Right lobe of liver (tissue), 6 donors: ENCODE measurements around the gene MARCHF4. TPM values are rescaled to one million over a fixed set of nuclear protein-coding genes. Genes with fewer than 3 reads are reported as not detected.

ENCODE experiments used
- ATAC-seq, 4 donors: fragments of 200-7000 bp; cut with Tn5 transposase; one replicate each; pipeline ENCODE4 v1.9.1; 2020; ENCODE audit warnings: mild to moderate bottlenecking in 4 of 4, moderate library complexity in 4 of 4
- DNase-seq, 3 donors: peaks; one replicate each; pipeline ENCODE4 v3.0.0-alpha.2; 2020
- H3K27ac ChIP-seq, 3 donors: fragments of 200-600 bp; one replicate each; pipeline ENCODE4 v1.8.0; 2022
- H3K27me3 ChIP-seq, 2 donors: fragments of 200-600 bp; one replicate each; pipeline ENCODE4 v1.8.0; 2022
- H3K36me3 ChIP-seq, 4 donors: fragments of 200-600 bp; sonication (generic) in 1 of 4; one replicate each; pipeline versions ENCODE4 v1.5.1 to v1.8.0; 2017 to 2022; ENCODE audit warnings: control low read depth in 1 of 4
- H3K4me1 ChIP-seq, 4 donors: fragments of 200-600 bp; sonication (generic) in 1 of 4; one replicate each; pipeline versions ENCODE4 v1.5.1 to v1.8.0; 2017 to 2022; ENCODE audit warnings: control low read depth in 1 of 4
- H3K4me3 ChIP-seq, 3 donors: fragments of 200-600 bp; one replicate each; pipeline ENCODE4 v1.8.0; 2022
- H3K9me3 ChIP-seq, 4 donors: fragments of 200-600 bp; sonication (generic) in 1 of 4; one replicate each; pipeline versions ENCODE4 v1.5.1 to v1.8.0; 2017 to 2022; ENCODE audit warnings: control low read depth in 1 of 4
- CTCF ChIP-seq, 4 donors: fragments of 200-600 bp in 3 of 4; fragments of 450-650 bp in 1 of 4; IDR thresholded peaks; one replicate each; pipeline versions ENCODE4 v1.5.1 to v1.8.0; 2016 to 2022; ENCODE audit warnings: antibody characterized with exemption in 4 of 4, mild to moderate bottlenecking in 2 of 4
- POLR2A ChIP-seq: fragments of 450-650 bp; IDR thresholded peaks from one replicate; pipeline ENCODE4 v1.6.1; 2017; ENCODE audit warnings: antibody characterized with exemption, mild to moderate bottlenecking
- WGBS: methylation state at CpG from one replicate; pipeline ENCODE4 v1.1.6; 2018; ENCODE audit warnings: low coverage, low lambda C conversion rate; ENCODE audit not compliant: insufficient coverage; ENCODE audit errors: missing lambda C conversion rate; 5-methylcytosine and 5-hydroxymethylcytosine counted together
- intact Hi-C, 2 donors: fragments of 100-400 bp; cut with DNase I; formaldehyde crosslinking; loops; one replicate each; pipeline versions ENCODE4 v1.11.2 to v1.14.1; 2022
- small RNA-seq, 2 experiments: library from RNA; depleted of rRNA; stranded (forward); fragments of <200 nt; gene quantifications; one replicate each; pipeline ENCODE3, GENCODE V24; 2016
- total RNA-seq, 6 experiments: library from RNA; depleted of rRNA in 2 of 6; stranded (reverse); fragments of >200 nt in 2 of 6; fragmentation: NEBNext Ultra II Directional in 3 of 6; extraction: Animal tissue kit (Norgen Biotek cat#: 25700) in 3 of 6; gene quantifications; one replicate each; pipeline versions ENCODE4 v1.1.0 to v1.2.4, GENCODE V29; 2016 to 2023
- donor health status: DM: no; HTN: yes; CAD: no.
- donor health status: DM: no; HTN: no; CAD: no.
- donor health status: DM: no; HTN: no; CAD: no.
- donor health status: DM: no; HTN: yes; CAD: no.
- donor health status: DM: no; HTN: yes; CAD: no.

The MARCHF4 gene
- total RNA-seq, 6 experiments from 2014 or later = not detected

GRCh38 chr2:216328347-216328746 lies 43.9 kb downstream of the MARCHF4 start:
- Histone ChIP-seq H3K4me1 (no peaks in the 10 kb centered on the region), H3K4me3 (no peak overlapping the region), H3K27me3 (no peaks in the 10 kb centered on the region), H3K9me3 (no peaks in the 10 kb centered on the region), H3K27ac (no peak overlapping the region), H3K36me3 (no peaks in the 10 kb centered on the region)
- no peak for TF ChIP-seq POLR2A
- TF ChIP-seq CTCF (IDR thresholded peaks at IDR 0.05) = peak in 1 of 4 donors; percentile 5
- no peak for ATAC-seq
- intact Hi-C loops = no loop called here
- 62% methylated on average over 5 of the region's 5 CpGs for whole genome bisulfite sequencing
- no peak for DNase-seq

- no peaks in the 10 kb centered on the region for H3K4me1 ChIP-seq
Observed at GRCh38 chr2:216327447-216327935, 44.8 kb downstream of the MARCHF4 start.

More at GRCh38 chr2:216327447-216327935, 44.8 kb downstream of the MARCHF4 start:
- no peaks in the 10 kb centered on the region for H3K27me3 ChIP-seq
- no peaks in the 10 kb centered on the region for H3K36me3 ChIP-seq
- intact Hi-C loops = no loop called here
- WGBS = 67% methylated on average over 1 of the region's 1 CpG
- H3K27ac ChIP-seq = no peak overlapping the region
- ATAC-seq (no peak), DNase-seq (no peak)
- TF ChIP-seq CTCF (IDR thresholded peaks at IDR 0.05) = no peak
- no peak for TF ChIP-seq POLR2A
- no peaks in the 10 kb centered on the region for H3K9me3 ChIP-seq
- no peak overlapping the region for H3K4me3 ChIP-seq

Small RNA genes lying within 50 kb of the gene (small RNA-seq; reads per million reads assigned to genes)
- gene RF00019 = 0 reads per million in 2 experiments

Other genes with a start within 250 kb of the MARCHF4 start
- gene SMARCAL1, start 40.0 kb upstream of the MARCHF4 start, total RNA-seq = 10 to 100 TPM in 1 of 6 experiments, 1 to 10 TPM in 5; 6.1 to 11.0 (median 7.9) TPM
- 100 to 1,000 TPM; 383 to 894 (median 710) TPM for gene RPL37A, start 126.4 kb upstream of the MARCHF4 start, total RNA-seq